Activated naive CD8-positive, alpha-beta T cell treated with anti-CD3 and anti-CD28 coated beads, Interleukin-2, amount 50 U/mL, for 24 hours (primary cell): ENCODE data around the gene FXYD1.
A peak's percentile ranks its signal among the peaks of the same experiment; 100 is the strongest.
"Not testable (repeated sequence)": the region's sequence is repeated elsewhere in the genome, so short reads cannot be mapped to it uniquely, and the experiment has no call there.

ENCODE experiments used
- ATAC-seq: fragments of 150-1000 bp; cut with Tn5 transposase; one replicate; pipeline ENCODE4 v1.10.0; 2021
- DNase-seq: peaks from one replicate; pipeline ENCODE4 v3.0.0; 2021
- H3K27ac Mint-ChIP-seq: one replicate; pipeline ENCODE4 v1.8.0; 2021; ENCODE audit warnings: mild to moderate bottlenecking, mixed read lengths
- H3K27me3 Mint-ChIP-seq: one replicate; pipeline ENCODE4 v1.8.0; 2021; ENCODE audit warnings: mixed read lengths
- H3K36me3 Mint-ChIP-seq: one replicate; pipeline ENCODE4 v1.8.0; 2021; ENCODE audit warnings: low read depth, mixed read lengths
- H3K4me1 Mint-ChIP-seq: one replicate; pipeline ENCODE4 v1.8.0; 2021; ENCODE audit warnings: mixed read lengths
- H3K4me3 Mint-ChIP-seq: one replicate; pipeline ENCODE4 v1.8.0; 2021; ENCODE audit warnings: mild to moderate bottlenecking, moderate library complexity, mixed read lengths
- H3K9me3 Mint-ChIP-seq: one replicate; pipeline ENCODE4 v1.8.0; 2021; ENCODE audit warnings: mixed read lengths

FXYD1 gene

DNA sequence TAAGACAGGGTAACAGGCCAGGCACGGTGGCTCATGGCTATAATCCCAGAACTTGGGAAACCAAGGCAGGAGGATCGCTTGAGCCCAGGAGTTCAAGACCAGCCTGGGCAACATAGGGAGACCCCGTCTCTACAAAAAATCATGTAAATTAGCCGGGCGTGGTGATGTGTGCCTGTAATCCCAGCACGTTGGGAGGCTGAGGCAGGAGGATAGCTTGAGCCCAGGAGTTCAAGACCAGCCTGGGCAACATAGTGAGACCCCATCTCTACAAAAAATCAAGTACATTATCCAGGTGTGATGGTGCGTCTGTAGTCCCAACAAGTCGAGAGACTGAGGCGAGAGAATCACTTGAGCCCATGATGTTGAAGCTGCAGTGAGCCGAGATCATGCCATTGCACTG, 35.0 kb upstream of the FXYD1 start:
- ATAC-seq, DNase-seq, H3K4me3 Mint-ChIP-seq, H3K9me3 Mint-ChIP-seq, H3K36me3 Mint-ChIP-seq, H3K27ac Mint-ChIP-seq, H3K27me3 Mint-ChIP-seq: not testable (repeated sequence)
- H3K4me1 Mint-ChIP-seq: peaks cover 12% of the 10 kb centered on the region

DNA sequence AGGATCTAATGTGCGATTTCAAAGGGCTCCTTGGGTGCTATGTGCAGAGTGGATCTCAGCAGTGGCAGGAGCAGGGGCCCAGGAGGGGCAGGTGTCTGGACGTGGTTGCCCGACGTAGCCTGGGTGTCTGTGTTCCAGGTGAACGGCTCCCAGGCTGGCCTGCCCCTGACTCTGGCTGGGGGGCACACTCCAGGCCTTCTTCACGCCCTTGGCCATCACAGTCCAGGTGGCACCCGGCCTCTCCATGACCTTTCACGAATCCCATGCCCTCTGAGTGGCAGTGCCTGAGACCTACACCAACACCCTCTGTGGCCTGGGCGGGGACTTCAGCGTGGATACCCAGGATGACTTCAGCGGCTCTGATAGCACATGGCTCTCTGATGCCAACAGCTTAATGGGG, 34.3 kb upstream of the FXYD1 start:
- H3K36me3 Mint-ChIP-seq: no peaks in the 10 kb centered on the region
- no peak for DNase-seq
- no peak overlapping the region for H3K27ac Mint-ChIP-seq
- H3K4me1 Mint-ChIP-seq: peaks cover 12% of the 10 kb centered on the region
- no peaks in the 10 kb centered on the region for H3K27me3 Mint-ChIP-seq
- ATAC-seq: no peak
- no peaks in the 10 kb centered on the region for H3K9me3 Mint-ChIP-seq
- no peak overlapping the region for H3K4me3 Mint-ChIP-seq

DNA sequence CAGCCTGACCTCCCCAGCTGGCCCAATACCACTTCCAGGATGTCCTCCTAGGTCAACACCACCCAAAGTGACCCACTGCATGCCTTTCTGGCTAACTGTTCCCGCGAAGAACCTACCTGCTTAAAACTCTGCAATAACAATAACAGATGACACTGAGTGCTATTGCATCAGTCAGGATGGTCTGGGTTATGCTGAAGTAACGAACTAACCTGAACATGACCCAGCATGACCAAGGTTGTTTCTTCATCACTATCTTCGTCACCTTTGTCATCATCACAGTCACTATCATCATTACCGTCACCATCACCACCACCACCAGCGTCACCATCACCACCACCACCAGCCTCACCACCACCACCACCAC, 33.6 kb upstream of the FXYD1 start:
- no peak overlapping the region for H3K27ac Mint-ChIP-seq
- H3K9me3 Mint-ChIP-seq: no peaks in the 10 kb centered on the region

GRCh38 chr19:35105411-35106290, 33.0 kb upstream of the FXYD1 start:
- H3K27me3 Mint-ChIP-seq: peaks cover under 1% of the 10 kb centered on the region
- ATAC-seq (no peak), DNase-seq (no peak)
- H3K4me1 Mint-ChIP-seq: peaks cover 12% of the 10 kb centered on the region
- no peak overlapping the region for H3K27ac Mint-ChIP-seq
- no peaks in the 10 kb centered on the region for H3K9me3 Mint-ChIP-seq
- no peaks in the 10 kb centered on the region for H3K36me3 Mint-ChIP-seq
- no peak overlapping the region for H3K4me3 Mint-ChIP-seq

More for the DNA sequence above, 33.6 kb upstream of the FXYD1 start:
- Mint-ChIP-seq H3K4me1 (peaks cover 12% of the 10 kb centered on the region), H3K27me3 (no peaks in the 10 kb centered on the region), H3K36me3 (no peaks in the 10 kb centered on the region), H3K4me3 (no peak overlapping the region)
- no peak for DNase-seq
- no peak for ATAC-seq

- Mint-ChIP-seq H3K27me3 (peaks cover 3% of the 10 kb centered on the region), H3K9me3 (no peaks in the 10 kb centered on the region), H3K36me3 (no peaks in the 10 kb centered on the region), H3K4me1 (peaks cover 12% of the 10 kb centered on the region), H3K4me3 (no peak overlapping the region), H3K27ac (no peak overlapping the region)
- no peak for DNase-seq
- no peak for ATAC-seq
Measured at GRCh38 chr19:35106291-35106583, 32.4 kb upstream of the FXYD1 start.

DNA sequence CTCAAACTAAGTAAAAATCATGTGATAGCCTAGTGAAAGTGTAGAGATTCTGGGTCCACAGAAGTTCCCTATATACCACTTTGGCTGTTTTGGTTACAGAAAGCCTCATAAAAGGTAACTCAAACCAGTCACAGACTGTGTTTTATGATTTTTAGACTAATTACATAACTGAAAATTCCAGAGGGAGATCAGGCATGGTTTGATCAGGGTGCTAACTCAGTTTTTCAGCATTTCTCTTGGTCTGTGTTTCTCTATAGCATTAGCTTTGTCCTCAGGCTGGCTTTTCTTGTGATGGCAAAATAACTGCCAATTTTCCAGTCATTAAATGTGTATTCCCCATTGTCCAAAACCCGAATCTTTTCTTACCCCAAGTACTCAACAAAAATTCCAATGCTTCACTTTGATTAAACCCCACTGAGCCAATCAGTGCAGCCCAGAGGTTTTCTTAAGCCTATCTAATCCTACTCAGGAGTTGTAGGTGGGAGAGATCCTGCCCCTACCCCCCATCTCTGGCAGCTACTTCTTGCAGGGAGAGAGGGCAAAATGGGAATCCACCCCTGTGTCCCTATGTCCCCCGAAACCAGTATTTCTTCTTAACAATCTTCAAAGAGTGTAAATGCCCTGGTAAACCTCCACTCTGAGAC, 31.6 kb upstream of the FXYD1 start:
- Mint-ChIP-seq H3K4me3 (no peak overlapping the region), H3K36me3 (no peaks in the 10 kb centered on the region), H3K27me3 (peaks cover 3% of the 10 kb centered on the region), H3K4me1 (peaks cover 12% of the 10 kb centered on the region), H3K9me3 (no peaks in the 10 kb centered on the region), H3K27ac (no peak overlapping the region)
- no peak for DNase-seq
- ATAC-seq: no peak

DNA sequence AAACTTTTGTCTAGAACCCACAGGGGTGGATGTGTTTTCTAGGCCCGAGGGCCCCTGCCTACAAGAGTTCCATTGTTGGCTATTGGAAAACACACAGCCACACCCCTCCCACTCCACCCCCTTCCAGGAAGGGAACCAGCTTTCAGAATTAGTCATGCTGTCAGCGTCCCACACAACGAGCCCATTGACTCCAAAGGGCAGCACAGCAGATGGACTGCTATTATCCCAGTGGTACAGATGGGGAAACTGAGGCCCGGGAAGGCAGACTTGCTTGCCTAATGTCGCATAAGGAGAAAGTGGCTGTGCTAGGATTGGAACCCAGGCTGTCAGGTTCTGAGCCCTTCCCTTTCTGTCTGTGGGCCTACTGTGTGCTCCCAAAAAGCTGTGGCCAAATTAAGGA, 31.1 kb upstream of the FXYD1 start:
- Mint-ChIP-seq H3K36me3 (no peaks in the 10 kb centered on the region), H3K4me3 (no peak overlapping the region), H3K4me1 (peaks cover 12% of the 10 kb centered on the region), H3K27ac (no peak overlapping the region), H3K27me3 (peaks cover 3% of the 10 kb centered on the region), H3K9me3 (no peaks in the 10 kb centered on the region)
- DNase-seq (peak; percentile 23), ATAC-seq (peak; percentile 39)

DNA sequence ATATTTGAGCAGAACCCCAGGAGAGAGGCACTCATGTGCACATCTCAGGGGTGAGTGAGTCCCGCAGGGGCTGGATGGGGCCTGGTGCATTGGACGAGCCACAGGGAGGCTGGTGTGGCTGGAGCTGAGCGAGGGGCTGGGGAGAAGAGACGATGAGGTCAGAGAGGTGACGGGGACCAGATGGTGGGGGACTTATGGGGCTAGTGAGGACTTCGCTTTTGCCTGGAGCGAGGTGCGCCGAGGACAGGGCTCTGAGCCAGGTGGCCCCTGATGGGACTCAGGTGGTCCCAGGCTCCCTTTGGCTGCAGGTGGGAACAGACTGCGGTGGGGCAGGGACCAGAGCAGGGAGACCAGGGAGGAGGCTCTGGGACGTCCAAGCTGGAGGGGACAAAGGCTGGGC, 29.9 kb upstream of the FXYD1 start:
- H3K9me3 Mint-ChIP-seq: no peaks in the 10 kb centered on the region
- H3K27ac Mint-ChIP-seq: no peak overlapping the region
- H3K4me1 Mint-ChIP-seq: peaks cover 12% of the 10 kb centered on the region
- peaks cover 3% of the 10 kb centered on the region for H3K27me3 Mint-ChIP-seq
- no peak for ATAC-seq
- no peaks in the 10 kb centered on the region for H3K36me3 Mint-ChIP-seq
- no peak for DNase-seq
- no peak overlapping the region for H3K4me3 Mint-ChIP-seq

DNA sequence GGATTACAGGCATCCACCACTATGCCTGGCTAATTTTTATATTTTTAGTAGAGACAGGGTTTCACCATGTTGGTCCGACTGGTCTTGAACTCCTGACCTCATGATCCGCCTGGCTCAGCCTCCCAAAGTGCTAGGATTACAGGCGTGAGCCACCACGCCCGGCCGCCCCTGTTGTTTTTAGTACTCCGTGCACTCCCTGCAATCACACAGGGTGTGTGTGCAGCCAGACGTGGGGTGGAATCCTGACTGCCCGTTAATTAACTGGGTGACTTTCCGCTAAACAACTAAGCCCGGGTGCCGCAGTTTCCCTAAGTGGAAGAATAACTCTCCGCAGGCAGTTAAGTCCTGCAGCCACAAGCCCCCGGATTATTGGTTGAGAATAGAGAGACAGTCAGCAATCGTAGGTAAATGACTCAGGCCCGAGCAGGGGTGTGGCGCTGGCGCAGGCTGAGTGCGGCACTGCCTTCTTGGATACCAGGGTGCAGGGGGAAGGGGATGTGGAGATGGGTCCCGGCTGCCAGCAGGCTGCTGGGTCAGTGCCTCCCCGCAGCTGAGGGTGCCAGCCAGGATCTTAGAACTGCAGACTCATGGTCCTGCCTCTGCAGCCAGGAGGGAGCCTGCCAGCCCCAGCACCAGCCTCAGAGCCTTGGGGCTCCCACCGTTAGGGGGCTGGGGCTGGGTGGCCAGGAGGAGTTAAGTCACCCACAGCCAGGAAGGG, 29.1 kb upstream of the FXYD1 start:
- Mint-ChIP-seq H3K27me3 (peaks cover 5% of the 10 kb centered on the region), H3K36me3 (no peaks in the 10 kb centered on the region), H3K9me3 (no peaks in the 10 kb centered on the region), H3K4me3 (no peak overlapping the region), H3K4me1 (peaks cover 14% of the 10 kb centered on the region), H3K27ac (no peak overlapping the region)
- DNase-seq (no peak), ATAC-seq (no peak)

GRCh38 chr19:35110974-35111373, 27.6 kb upstream of the FXYD1 start:
- H3K27ac Mint-ChIP-seq: no peak overlapping the region

DNA sequence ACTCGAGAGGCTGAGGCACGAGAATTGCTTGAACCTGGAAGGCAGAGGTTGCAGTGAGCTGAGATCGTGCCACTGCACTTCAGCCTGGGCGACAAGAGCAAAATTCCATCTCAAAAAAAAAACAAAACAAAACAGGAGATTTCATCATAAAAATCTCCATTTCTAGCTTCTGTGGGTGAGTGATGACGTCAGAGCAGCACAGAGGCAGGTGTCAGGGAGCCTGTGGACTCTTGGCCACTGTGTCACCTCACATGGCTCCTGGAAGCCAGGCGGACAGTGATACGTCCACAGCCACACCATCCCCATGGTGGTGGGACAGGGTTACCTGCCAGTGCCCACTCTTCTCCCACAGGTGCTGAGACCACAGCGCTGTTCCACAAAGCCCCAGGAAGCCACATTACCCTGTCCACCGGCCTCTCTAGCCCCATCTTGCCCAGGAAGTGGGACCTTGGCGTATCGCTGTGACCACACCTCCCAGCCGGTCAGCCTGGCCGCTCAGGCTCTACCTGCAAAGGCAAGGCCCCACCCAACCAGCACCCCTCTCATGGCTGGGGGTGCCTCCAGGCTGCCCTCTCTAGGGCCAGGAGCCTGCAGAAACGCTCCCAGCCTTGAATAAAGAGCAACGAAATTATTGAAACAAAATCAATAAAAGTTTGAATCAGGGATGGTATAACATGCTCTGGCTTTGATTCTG, 25.5 kb upstream of the FXYD1 start:
- H3K4me3 Mint-ChIP-seq: no peak overlapping the region
- no peak overlapping the region for H3K27ac Mint-ChIP-seq
- peaks cover 5% of the 10 kb centered on the region for H3K27me3 Mint-ChIP-seq
- H3K4me1 Mint-ChIP-seq: peaks cover 5% of the 10 kb centered on the region
- DNase-seq (no peak), ATAC-seq (no peak)
- no peaks in the 10 kb centered on the region for H3K9me3 Mint-ChIP-seq
- H3K36me3 Mint-ChIP-seq: no peaks in the 10 kb centered on the region

More at GRCh38 chr19:35110974-35111373, 27.6 kb upstream of the FXYD1 start:
- ATAC-seq (no peak), DNase-seq (no peak)
- peaks cover 17% of the 10 kb centered on the region for H3K4me1 Mint-ChIP-seq
- H3K36me3 Mint-ChIP-seq: no peaks in the 10 kb centered on the region
- no peaks in the 10 kb centered on the region for H3K9me3 Mint-ChIP-seq
- peaks cover 5% of the 10 kb centered on the region for H3K27me3 Mint-ChIP-seq
- H3K4me3 Mint-ChIP-seq: no peak overlapping the region

DNA sequence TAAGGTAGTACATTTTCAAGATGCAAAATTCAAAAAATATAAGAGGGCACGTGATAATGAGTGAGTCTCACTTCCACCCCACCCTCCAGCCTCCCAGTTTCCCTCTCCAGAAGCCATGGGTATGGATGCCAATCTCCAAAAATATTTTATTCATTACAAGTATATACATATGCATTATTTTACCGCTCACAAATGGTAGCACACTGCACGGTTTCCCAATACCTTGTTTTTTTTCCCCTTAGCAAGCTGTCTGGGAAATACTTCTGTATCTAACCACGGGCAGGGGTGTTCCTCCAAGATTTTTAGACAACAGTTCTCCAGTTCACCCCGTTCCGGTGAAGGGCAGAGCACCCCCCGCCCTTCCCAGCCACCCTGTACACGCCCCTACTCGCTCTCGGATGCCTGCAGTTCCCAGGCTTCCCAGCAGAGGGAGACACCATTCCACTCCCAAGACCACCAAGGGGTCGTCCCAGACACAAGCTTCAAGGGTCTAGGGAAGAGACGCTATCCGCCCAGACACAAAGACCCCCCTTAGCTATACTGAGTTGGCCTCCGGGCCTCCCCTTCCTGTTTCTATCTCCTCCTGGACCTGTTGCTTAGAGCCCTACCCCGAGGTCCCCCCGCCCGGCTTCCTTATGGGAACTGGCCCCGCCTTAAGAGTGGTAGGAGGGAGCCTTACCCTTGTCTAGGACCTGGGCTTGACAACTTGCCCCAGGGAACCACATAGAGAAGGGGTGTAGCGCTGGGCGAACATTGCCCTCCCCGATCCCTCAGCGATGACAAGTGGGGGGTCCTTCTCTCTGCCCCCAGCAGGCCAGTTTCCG, 24.1 kb upstream of the FXYD1 start:
- DNase-seq (peak; percentile 81), ATAC-seq (peak; percentile 75)
- Mint-ChIP-seq H3K27me3 (peaks cover 5% of the 10 kb centered on the region), H3K27ac (no peak overlapping the region), H3K4me1 (peaks cover 5% of the 10 kb centered on the region), H3K4me3 (peak overlapping the region; percentile 38), H3K36me3 (no peaks in the 10 kb centered on the region), H3K9me3 (no peaks in the 10 kb centered on the region)

- no peak for DNase-seq
- Mint-ChIP-seq H3K27ac (no peak within 1 kb of the TSS), H3K9me3 (no peaks in the 10 kb centered on the region), H3K4me1 (peaks cover 5% of the 10 kb centered on the region), H3K4me3 (peak within 1 kb of the TSS; percentile 38), H3K36me3 (no peaks in the 10 kb centered on the region), H3K27me3 (peaks cover 5% of the 10 kb centered on the region)
- no peak for ATAC-seq
Measured at GRCh38 chr19:35115177-35115951, 23.3 kb upstream of the FXYD1 start, which contains the start of gene FXYD3. Gene FXYD3, plus strand, starts transcription at chr19:35115823. Its CDS starts 3,554 bp downstream, at chr19:35119377.
